Measurements from ENCODE around the gene MX2. TPM values are rescaled to one million over a fixed set of nuclear protein-coding genes. Genes with fewer than 3 reads are reported as not detected.

MX2 gene
- total RNA-seq, 1 experiment from 2014 or later = 56.7 TPM

GRCh38 chr21:41350436-41351155 is 11.2 kb upstream of the MX2 start:
- no peak for ATAC-seq

GRCh38 chr21:41357546-41357945 is 4.3 kb upstream of the MX2 start:
- Histone ChIP-seq H3K36me3 (ENCODE audit: control insufficient read depth, insufficient read depth, low read length) (no peaks in the 10 kb centered on the region), H3K27me3 (ENCODE audit: control insufficient read depth, insufficient read depth, low read length) (no peaks in the 10 kb centered on the region), H3K4me3 (ENCODE audit: low read depth in 2 of 2, low read length in 2 of 2) (no peak overlapping the region), H3K27ac (ENCODE audit: low read length) (no peak overlapping the region), H3K9me3 (ENCODE audit: control insufficient read depth, insufficient read depth, low read depth, low read length) (no peaks in the 10 kb centered on the region), H3K4me1 (ENCODE audit: control insufficient read depth, insufficient read depth, low read length) (no peaks in the 10 kb centered on the region)
- DNase-seq (ENCODE audit: low read depth, low spot score) (no peak), ATAC-seq (no peak)
- BruUV-seq (replicated peaks) = no TSS peak
- ChIA-PET POLR2A (no interaction called here), CTCF (interaction anchor here (1.5 kb wide), 1 partner anchor 74 kb away, joined by 7 read pairs; no protein-coding TSS in a partner anchor)
- intact Hi-C loops (cut with micrococcal nuclease; ENCODE audit: unreplicated experiment) = loop anchor here (5.0 kb wide), 1 partner anchor 75 kb away; no protein-coding TSS in a partner anchor
- in situ Hi-C loops (cut with HindIII; ENCODE audit: low pct_unique_long_range_greater_than_20kb, low sequenced_read_pairs) = no loop called here
- TF ChIP-seq CTCF (IDR thresholded peaks at IDR 0.05) (no peak), TCF7L2 (IDR thresholded peaks at IDR 0.05; ENCODE audit: low read depth, low read length) (no peak), REST (IDR thresholded peaks at IDR 0.05; ENCODE audit: insufficient read depth in 1 of 2, low read depth in 2 of 2, low read length in 1 of 2) (no peak), SIN3A (IDR thresholded peaks at IDR 0.05; ENCODE audit: borderline replicate concordance, insufficient read depth, low read depth, low read length) (no peak), POLR2AphosphoS5 (IDR thresholded peaks at IDR 0.05; ENCODE audit: low read depth, low read length) (no peak)

More at GRCh38 chr21:41350436-41351155, 11.2 kb upstream of the MX2 start:
- in situ Hi-C loops (cut with HindIII; ENCODE audit: low pct_unique_long_range_greater_than_20kb, low sequenced_read_pairs) (no loop called here), intact Hi-C loops (cut with micrococcal nuclease; ENCODE audit: unreplicated experiment) (no loop called here)
- H3K4me1 ChIP-seq (ENCODE audit: control insufficient read depth, insufficient read depth, low read length) = no peaks in the 10 kb centered on the region
- BruUV-seq (replicated peaks) = no TSS peak
- H3K27ac ChIP-seq (ENCODE audit: low read length) = no peak overlapping the region
- H3K36me3 ChIP-seq (ENCODE audit: control insufficient read depth, insufficient read depth, low read length) = no peaks in the 10 kb centered on the region
- no peak overlapping the region for H3K4me3 ChIP-seq (ENCODE audit: low read depth in 2 of 2, low read length in 2 of 2)
- no peak for DNase-seq (ENCODE audit: low read depth, low spot score)
- ChIA-PET POLR2A (no interaction called here), CTCF (no interaction called here)
- H3K9me3 ChIP-seq (ENCODE audit: control insufficient read depth, insufficient read depth, low read depth, low read length) = no peaks in the 10 kb centered on the region
- peaks cover 2% of the 10 kb centered on the region for H3K27me3 ChIP-seq (ENCODE audit: control insufficient read depth, insufficient read depth, low read length)
- no peak for TF ChIP-seq CTCF (IDR thresholded peaks at IDR 0.05)
- TF ChIP-seq TCF7L2 (IDR thresholded peaks at IDR 0.05; ENCODE audit: low read depth, low read length) = no peak
- no peak for TF ChIP-seq POLR2AphosphoS5 (IDR thresholded peaks at IDR 0.05; ENCODE audit: low read depth, low read length)
- no peak for TF ChIP-seq REST (IDR thresholded peaks at IDR 0.05; ENCODE audit: insufficient read depth in 1 of 2, low read depth in 2 of 2, low read length in 1 of 2)
- TF ChIP-seq SIN3A (IDR thresholded peaks at IDR 0.05; ENCODE audit: borderline replicate concordance, insufficient read depth, low read depth, low read length) = no peak
